Measurements from ENCODE around the gene STK10.

- TF ChIP-seq MAFK (IDR thresholded peaks at IDR 0.05; ENCODE audit: low read depth, low read length) (no peak), POLR2A (IDR thresholded peaks at IDR 0.05; ENCODE audit: control extremely low read depth in 1 of 2, low read depth in 2 of 2, low read length in 2 of 2) (no peak), CTCF (IDR thresholded peaks at IDR 0.05; ENCODE audit: control extremely low read depth in 1 of 3, insufficient read depth in 1 of 3, low read depth in 1 of 3, low read length in 3 of 3) (no peak), EGR1 (IDR thresholded peaks at IDR 0.05; ENCODE audit: borderline replicate concordance, low read depth, low read length) (no peak), EZH2 (IDR thresholded peaks at IDR 0.05; ENCODE audit: low read depth, low read length, severe bottlenecking) (no peak), RFX5 (IDR thresholded peaks at IDR 0.05; ENCODE audit: borderline replicate concordance, low read depth, low read length) (no peak), CHD2 (IDR thresholded peaks at IDR 0.05; ENCODE audit: low read length) (no peak)
These were observed 158.1 kb downstream of the STK10 start for GRCh38 chr5:172029876-172030275.

Data from H1 (cell line).